Brain microvascular endothelial cell (primary cell): ENCODE data around the gene CHMP4A.

Source experiments
- DNase-seq: peaks from one replicate; pipeline ENCODE4 v3.0.0-alpha.2; 2020
- H3K27ac ChIP-seq: fragments of 250-450 bp; sonication (Bioruptor Pico); 2 replicates; pipeline ENCODE4 v1.5.1; 2020; ENCODE audit warnings: mild to moderate bottlenecking, moderate library complexity
- H3K27me3 ChIP-seq: fragments of 250-450 bp; sonication (Bioruptor Pico); replicated peaks from 2 replicates; pipeline ENCODE4 v1.5.1; 2020; ENCODE audit warnings: mild to moderate bottlenecking
- H3K36me3 ChIP-seq: fragments of 250-450 bp; sonication (Bioruptor Pico); replicated peaks from 2 replicates; pipeline ENCODE4 v1.5.1; 2020; ENCODE audit warnings: mild to moderate bottlenecking
- H3K4me3 ChIP-seq: 2 replicates; pipeline ENCODE4 v1.5.1; 2011; ENCODE audit warnings: low read depth, mild to moderate bottlenecking, control low read depth, low read length, moderate library complexity
- CTCF ChIP-seq: IDR thresholded peaks from 2 replicates; pipeline ENCODE4 v1.5.1; 2011; ENCODE audit warnings: low read depth, mild to moderate bottlenecking, moderate library complexity, low read length, control low read depth, inconsistent platforms; ENCODE audit errors: missing control alignments
- in situ Hi-C: cut with HindIII; loops from 2 replicates; pipeline ENCODE4 v1.10.0; 2017; ENCODE audit warnings: low sequenced_read_pairs, low pct_ligation_motif_present

Gene CHMP4A

GRCh38 chr14:24164518-24164991 is 48.7 kb downstream of the CHMP4A start:
- in situ Hi-C loops = no loop called here
- H3K36me3 ChIP-seq = peaks cover 59% of the 10 kb centered on the region

GRCh38 chr14:24162093-24162492 is 51.2 kb downstream of the CHMP4A start:
- Histone ChIP-seq H3K36me3 (peaks cover 71% of the 10 kb centered on the region), H3K4me3 (peak overlapping the region; percentile 79), H3K27me3 (no peaks in the 10 kb centered on the region), H3K27ac (no peak overlapping the region)
- TF ChIP-seq CTCF = no peak
- peak; percentile 37 for DNase-seq
- in situ Hi-C loops = no loop called here

More at GRCh38 chr14:24164518-24164991, 48.7 kb downstream of the CHMP4A start:
- no peaks in the 10 kb centered on the region for H3K27me3 ChIP-seq
- no peak overlapping the region for H3K4me3 ChIP-seq
- H3K27ac ChIP-seq = no peak overlapping the region
- DNase-seq = no peak
- no peak for TF ChIP-seq CTCF

GRCh38 chr14:24160850-24161804 is 52.2 kb downstream of the CHMP4A start, which contains the start of gene IRF9:
TSS of gene IRF9 (plus strand) at chr14:24161265. CDS start at chr14:24162145, 880 bp downstream.
- peak; percentile 94 for DNase-seq
- peak; percentile 94 for TF ChIP-seq CTCF
- peak within 1 kb of the TSS; percentile 79 for H3K4me3 ChIP-seq
- no peaks in the 10 kb centered on the region for H3K27me3 ChIP-seq
- H3K36me3 ChIP-seq = peaks cover 70% of the 10 kb centered on the region
- H3K27ac ChIP-seq = peak within 1 kb of the TSS; percentile 88
- in situ Hi-C loops = no loop called here

GRCh38 chr14:24160499-24160849 is 52.8 kb downstream of the CHMP4A start:
- DNase-seq = no peak
- in situ Hi-C loops = no loop called here
- H3K36me3 ChIP-seq = peaks cover 70% of the 10 kb centered on the region
- TF ChIP-seq CTCF = no peak
- H3K27me3 ChIP-seq = no peaks in the 10 kb centered on the region
- H3K27ac ChIP-seq = no peak overlapping the region
- H3K4me3 ChIP-seq = no peak overlapping the region

- H3K4me3 ChIP-seq = no peak overlapping the region
- peaks cover 70% of the 10 kb centered on the region for H3K36me3 ChIP-seq
- in situ Hi-C loops = no loop called here
- no peak for TF ChIP-seq CTCF
- H3K27me3 ChIP-seq = no peaks in the 10 kb centered on the region
- DNase-seq = no peak
- H3K27ac ChIP-seq = no peak overlapping the region
These were observed 53.4 kb downstream of the CHMP4A start for GRCh38 chr14:24159777-24160498.
